AG09319 (cell line): ENCODE measurements around the gene ELOVL5.

Experiments used
- DNase-seq: peaks from one replicate; pipeline ENCODE4 v3.0.0-alpha.2; 2010; ENCODE audit warnings: low read depth; ENCODE audit errors: extremely low read depth
- TF ChIP-seq, protein P1 (sequence below): IDR thresholded peaks from 2 replicates; pipeline ENCODE4 v1.5.1; 2011; ENCODE audit warnings: low read depth, mild to moderate bottlenecking, inconsistent platforms, low read length, moderate library complexity

The ELOVL5 gene

DNA sequence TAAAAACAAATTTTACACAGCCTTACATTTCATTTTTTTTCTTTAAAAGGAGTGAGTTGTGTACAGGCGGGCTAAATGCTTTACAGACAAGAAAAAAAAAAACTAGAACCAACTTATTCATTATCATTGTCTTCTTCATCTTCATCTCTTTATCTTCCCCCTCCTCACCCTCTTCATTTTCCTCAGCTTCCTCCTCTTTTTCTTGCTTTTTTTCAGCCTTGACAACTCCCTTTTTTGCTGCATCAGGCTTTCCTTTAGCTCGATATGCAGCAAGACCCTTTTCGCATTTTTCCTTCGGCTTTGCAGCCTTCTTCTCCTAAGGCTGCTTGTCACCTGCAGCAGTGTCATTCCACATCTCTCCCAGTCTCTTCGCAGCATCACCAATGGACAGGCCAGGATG lies 113.2 kb downstream of the ELOVL5 start:
- no peak for DNase-seq
- TF ChIP-seq, protein P1, sequence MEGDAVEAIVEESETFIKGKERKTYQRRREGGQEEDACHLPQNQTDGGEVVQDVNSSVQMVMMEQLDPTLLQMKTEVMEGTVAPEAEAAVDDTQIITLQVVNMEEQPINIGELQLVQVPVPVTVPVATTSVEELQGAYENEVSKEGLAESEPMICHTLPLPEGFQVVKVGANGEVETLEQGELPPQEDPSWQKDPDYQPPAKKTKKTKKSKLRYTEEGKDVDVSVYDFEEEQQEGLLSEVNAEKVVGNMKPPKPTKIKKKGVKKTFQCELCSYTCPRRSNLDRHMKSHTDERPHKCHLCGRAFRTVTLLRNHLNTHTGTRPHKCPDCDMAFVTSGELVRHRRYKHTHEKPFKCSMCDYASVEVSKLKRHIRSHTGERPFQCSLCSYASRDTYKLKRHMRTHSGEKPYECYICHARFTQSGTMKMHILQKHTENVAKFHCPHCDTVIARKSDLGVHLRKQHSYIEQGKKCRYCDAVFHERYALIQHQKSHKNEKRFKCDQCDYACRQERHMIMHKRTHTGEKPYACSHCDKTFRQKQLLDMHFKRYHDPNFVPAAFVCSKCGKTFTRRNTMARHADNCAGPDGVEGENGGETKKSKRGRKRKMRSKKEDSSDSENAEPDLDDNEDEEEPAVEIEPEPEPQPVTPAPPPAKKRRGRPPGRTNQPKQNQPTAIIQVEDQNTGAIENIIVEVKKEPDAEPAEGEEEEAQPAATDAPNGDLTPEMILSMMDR: no peak

DNA sequence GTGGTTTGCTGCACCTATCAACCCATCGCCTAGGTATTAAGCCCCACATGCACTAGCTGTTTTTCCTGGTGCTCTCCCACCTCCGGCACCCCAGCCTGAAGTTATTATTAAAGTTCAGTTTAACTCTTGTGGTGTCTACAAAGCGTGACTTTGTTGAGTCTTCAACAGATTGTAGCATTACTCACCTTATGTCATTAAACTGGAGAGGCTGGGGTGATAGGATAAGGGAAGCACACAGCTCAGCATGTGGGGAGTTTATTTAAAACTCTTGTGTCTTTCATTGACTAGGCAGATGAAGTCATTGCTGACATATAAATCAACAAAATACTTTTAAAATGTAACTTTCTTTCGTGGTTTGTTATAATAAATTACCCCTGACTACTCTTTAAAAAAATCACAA lies 115.4 kb downstream of the ELOVL5 start:
- TF ChIP-seq, protein P1: no peak
- DNase-seq: no peak

DNA sequence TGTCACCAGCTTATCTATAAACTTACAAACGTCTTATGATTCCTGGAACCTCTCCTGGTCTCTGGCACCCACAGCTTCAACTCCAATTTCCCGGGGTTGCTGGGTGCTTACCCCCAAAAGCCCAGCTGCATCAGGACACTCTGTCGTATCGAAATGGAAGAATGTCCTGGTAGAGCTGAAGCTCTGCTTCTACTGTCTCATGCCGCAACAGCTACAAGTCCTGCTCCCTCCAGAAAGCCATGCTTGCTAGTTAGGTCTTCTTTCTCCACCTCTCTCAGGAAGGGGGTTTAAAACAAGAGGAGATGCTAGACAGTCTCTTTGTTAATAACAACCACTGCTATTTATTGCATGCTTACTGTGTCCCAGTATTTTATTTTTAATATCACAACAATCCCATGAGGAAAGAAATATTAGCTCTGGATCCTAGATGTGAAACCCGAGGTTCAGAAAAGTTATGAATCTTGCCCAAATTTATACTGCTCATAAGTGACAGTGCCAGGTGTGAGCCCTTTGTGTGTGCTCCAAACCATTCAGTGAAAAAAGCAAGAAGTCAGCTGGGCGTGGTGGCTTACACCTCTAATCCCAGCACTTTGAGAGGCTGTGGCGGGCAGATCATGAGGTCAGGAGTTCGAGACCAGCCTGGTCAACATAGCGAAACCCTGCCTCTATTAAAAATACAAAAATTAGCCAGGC lies 117.8 kb downstream of the ELOVL5 start:
- TF ChIP-seq, protein P1: no peak
- DNase-seq: no peak

DNA sequence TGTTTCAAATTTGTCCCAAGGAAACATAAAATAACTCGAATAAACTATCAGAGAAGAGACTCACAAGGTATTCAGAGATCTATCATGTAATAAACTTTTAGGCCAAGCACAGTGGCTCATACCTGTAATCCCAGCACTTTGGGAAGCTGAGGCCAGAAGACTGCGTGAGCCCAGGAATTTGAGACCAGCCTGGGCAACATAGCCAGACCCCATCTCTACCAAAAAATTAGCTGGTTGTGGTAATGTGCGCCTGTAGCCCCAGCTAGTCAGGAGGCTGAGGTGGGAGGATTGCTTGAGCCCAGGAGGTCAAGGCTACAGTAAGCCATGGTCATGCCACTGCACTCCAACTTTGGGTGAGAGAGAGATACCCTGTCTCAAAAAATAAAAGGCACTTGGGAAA lies 120.9 kb downstream of the ELOVL5 start:
- DNase-seq: no peak
- TF ChIP-seq, protein P1: no peak

DNA sequence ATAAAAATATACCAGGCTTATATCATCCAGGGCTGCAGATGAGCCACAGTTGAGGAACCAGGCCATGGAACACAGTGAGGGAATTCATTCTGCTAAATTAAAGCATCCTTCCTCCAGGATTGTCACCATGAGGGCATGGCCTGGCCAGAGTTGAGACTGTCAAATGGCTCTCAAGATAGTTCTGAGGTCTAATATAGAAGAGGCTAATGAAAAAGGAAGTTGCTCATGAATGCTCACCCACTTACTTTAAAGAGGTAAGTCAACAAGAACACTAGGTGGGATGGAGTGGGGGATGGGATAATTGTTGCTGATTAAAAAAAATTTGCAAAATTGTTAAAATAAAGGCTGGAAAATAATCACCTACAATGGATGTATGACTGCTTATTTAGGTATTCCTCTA lies 128.1 kb downstream of the ELOVL5 start:
- DNase-seq: no peak
- TF ChIP-seq, protein P1: no peak
